ENCODE measurements around the gene C16orf95.
A peak's percentile ranks its signal among the peaks of the same experiment; 100 is the strongest.

The C16orf95 gene

GRCh38 chr16:87330646-87331045, 13.5 kb upstream of the C16orf95 start:
- DNase-seq: no peak

- DNase-seq: no peak
Measured at GRCh38 chr16:87330257-87330624, 13.0 kb upstream of the C16orf95 start.

GRCh38 chr16:87329436-87330256, 12.5 kb upstream of the C16orf95 start:
- no peak for DNase-seq

- DNase-seq: no peak
Measured at GRCh38 chr16:87328846-87329245, 11.7 kb upstream of the C16orf95 start.

GRCh38 chr16:87327798-87328495, 10.8 kb upstream of the C16orf95 start:
- no peak for DNase-seq

- no peak for DNase-seq
Measured at GRCh38 chr16:87326151-87326571, 9.0 kb upstream of the C16orf95 start.

- DNase-seq: no peak
Measured at GRCh38 chr16:87325423-87325858, 8.2 kb upstream of the C16orf95 start.

- DNase-seq: no peak
Measured at GRCh38 chr16:87324411-87325275, 7.5 kb upstream of the C16orf95 start.

GRCh38 chr16:87323727-87324410, 6.7 kb upstream of the C16orf95 start:
- no peak for DNase-seq

- no peak for DNase-seq
Measured at GRCh38 chr16:87322833-87323726, 5.9 kb upstream of the C16orf95 start.

GRCh38 chr16:87322360-87322759, 5.2 kb upstream of the C16orf95 start:
- DNase-seq: no peak

- no peak for DNase-seq
Measured at GRCh38 chr16:87321336-87322107, 4.3 kb upstream of the C16orf95 start.

- DNase-seq: no peak
Measured at GRCh38 chr16:87320510-87321227, 3.5 kb upstream of the C16orf95 start.

GRCh38 chr16:87319997-87320491, 2.9 kb upstream of the C16orf95 start:
- no peak for DNase-seq

GRCh38 chr16:87319011-87319410, 1.8 kb upstream of the C16orf95 start:
- no peak for DNase-seq

GRCh38 chr16:87317750-87318644, 805 bp upstream of the C16orf95 start:
- DNase-seq: peak; percentile 13

GRCh38 chr16:87316450-87316922, 706 bp downstream of the C16orf95 start:
- DNase-seq: no peak

GRCh38 chr16:87314990-87315420, 2.2 kb downstream of the C16orf95 start:
- no peak for DNase-seq

GRCh38 chr16:87312008-87312407, 5.2 kb downstream of the C16orf95 start:
- DNase-seq: no peak

Data from kidney glomerular epithelial cell (primary cell).